ENCODE measurements around the gene DNAH17. TPM values are rescaled to one million over a fixed set of nuclear protein-coding genes. Genes with fewer than 3 reads are reported as not detected.

DNAH17 gene
- polyA plus RNA-seq, 1 donor from 2014 or later = 1.1 TPM

DNA sequence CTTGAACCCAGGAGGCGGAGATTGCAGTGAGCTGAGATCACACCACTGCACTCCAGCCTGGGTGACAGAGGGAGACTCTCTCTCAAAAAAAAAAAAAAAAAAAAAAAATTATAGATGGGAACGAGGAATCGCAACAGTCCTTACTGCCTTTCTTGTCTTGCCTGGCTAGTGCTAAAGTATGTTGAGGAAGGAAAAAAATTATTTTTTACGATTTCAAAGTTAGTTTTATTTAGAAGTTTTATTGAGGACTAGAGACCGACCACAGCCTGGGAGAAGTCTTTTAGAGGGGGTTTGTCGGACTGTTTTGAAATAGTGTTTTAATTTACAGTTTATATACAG is 15.8 kb upstream of the DNAH17 start:
- no peak overlapping the region for H3K27ac Mint-ChIP-seq
- no peaks in the 10 kb centered on the region for H3K36me3 Mint-ChIP-seq
- no peak overlapping the region for H3K4me3 Mint-ChIP-seq
- peaks cover 3 to 6% (median 6%) of the 10 kb centered on the region in 3 donors for H3K4me1 Mint-ChIP-seq
- peaks cover 15% of the 10 kb centered on the region for H3K27me3 Mint-ChIP-seq
- H3K9me3 Mint-ChIP-seq = no peaks in the 10 kb centered on the region

DNA sequence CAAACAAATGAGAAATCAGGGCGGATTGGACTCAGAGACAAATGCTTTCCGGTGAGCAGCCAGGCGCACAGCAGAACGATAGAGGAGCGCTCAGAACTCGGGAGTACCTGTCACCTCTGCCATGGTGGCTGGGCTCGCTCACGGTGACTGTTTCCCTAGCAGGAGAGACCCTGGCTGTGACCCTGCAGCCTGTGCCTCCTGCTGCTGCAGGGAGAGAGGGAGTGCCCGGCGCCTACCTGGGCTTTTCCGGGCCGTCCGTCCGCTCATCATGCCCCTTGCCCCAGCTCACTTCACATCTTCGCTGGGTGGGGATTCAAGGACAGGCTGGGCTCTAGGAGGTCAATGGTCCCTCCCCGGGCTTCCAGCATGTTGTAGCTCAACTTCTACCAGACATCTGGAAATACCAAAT is 14.1 kb upstream of the DNAH17 start:
- no peaks in the 10 kb centered on the region for H3K36me3 Mint-ChIP-seq
- no peak overlapping the region for H3K27ac Mint-ChIP-seq
- no peaks in the 10 kb centered on the region for H3K9me3 Mint-ChIP-seq
- H3K27me3 Mint-ChIP-seq = peaks cover 17% of the 10 kb centered on the region
- no peak overlapping the region for H3K4me3 Mint-ChIP-seq
- H3K4me1 Mint-ChIP-seq = peaks cover 3 to 6% (median 6%) of the 10 kb centered on the region in 3 donors

DNA sequence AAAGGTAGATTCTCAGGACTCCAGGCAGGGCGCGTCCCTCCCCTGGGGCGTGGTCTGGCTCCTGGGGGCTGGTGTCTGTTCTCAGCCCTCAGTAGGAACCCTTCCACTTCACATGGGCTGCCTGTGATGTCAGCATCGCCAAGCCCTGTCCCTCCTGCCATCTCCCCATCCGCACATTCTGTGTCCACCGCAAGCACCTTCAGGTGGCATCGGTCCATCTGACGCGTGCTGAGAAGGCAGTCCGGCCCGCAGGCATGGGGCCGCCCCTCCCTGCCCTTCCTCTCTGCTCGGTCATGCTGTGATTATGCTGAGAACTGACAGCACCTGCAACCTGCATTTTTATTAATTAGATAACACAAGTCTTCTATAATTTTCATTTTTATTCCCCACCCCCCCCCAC is 12.7 kb upstream of the DNAH17 start:
- H3K36me3 Mint-ChIP-seq = no peaks in the 10 kb centered on the region
- H3K9me3 Mint-ChIP-seq = no peaks in the 10 kb centered on the region
- H3K27ac Mint-ChIP-seq = no peak overlapping the region
- peaks cover 3 to 6% (median 6%) of the 10 kb centered on the region in 3 donors for H3K4me1 Mint-ChIP-seq
- peaks cover 20% of the 10 kb centered on the region for H3K27me3 Mint-ChIP-seq
- no peak overlapping the region for H3K4me3 Mint-ChIP-seq

DNA sequence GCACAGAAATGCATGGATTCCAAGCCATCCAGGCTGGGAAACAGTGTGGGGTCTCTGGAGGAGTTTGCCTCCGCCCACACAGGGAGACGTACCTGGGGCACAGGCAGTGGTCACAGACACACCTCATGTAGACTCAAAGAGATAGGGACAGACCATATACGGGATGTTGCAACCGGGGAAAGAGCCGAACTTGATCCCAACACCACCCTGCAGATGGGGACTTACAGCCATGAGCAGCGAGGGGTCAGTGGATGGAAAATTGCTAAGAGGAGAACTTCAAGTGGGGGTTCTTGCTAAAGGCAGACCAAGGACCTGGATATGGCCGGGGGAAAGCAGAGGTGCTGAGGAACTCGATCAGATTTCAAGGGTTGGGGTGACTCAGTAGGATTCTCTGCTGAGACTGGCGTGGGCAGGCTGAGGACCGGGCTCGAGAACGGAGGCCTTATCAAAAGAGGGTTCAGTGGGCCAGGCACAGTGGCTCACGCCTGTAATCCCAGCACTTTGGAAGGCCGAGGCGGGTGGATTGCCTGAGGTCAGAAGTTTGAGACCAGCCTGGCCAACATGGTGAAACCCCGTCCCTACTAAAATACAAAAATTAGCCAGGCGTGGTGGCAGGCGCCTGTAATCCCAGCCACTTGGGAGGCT is 12.0 kb upstream of the DNAH17 start:
- Mint-ChIP-seq H3K9me3 (peaks cover 0 to 1% (median 0%) of the 10 kb centered on the region in 3 donors), H3K36me3 (no peaks in the 10 kb centered on the region), H3K4me3 (no peak overlapping the region), H3K4me1 (peaks cover 3 to 6% (median 6%) of the 10 kb centered on the region in 3 donors), H3K27ac (no peak overlapping the region), H3K27me3 (peaks cover 23% of the 10 kb centered on the region)

DNA sequence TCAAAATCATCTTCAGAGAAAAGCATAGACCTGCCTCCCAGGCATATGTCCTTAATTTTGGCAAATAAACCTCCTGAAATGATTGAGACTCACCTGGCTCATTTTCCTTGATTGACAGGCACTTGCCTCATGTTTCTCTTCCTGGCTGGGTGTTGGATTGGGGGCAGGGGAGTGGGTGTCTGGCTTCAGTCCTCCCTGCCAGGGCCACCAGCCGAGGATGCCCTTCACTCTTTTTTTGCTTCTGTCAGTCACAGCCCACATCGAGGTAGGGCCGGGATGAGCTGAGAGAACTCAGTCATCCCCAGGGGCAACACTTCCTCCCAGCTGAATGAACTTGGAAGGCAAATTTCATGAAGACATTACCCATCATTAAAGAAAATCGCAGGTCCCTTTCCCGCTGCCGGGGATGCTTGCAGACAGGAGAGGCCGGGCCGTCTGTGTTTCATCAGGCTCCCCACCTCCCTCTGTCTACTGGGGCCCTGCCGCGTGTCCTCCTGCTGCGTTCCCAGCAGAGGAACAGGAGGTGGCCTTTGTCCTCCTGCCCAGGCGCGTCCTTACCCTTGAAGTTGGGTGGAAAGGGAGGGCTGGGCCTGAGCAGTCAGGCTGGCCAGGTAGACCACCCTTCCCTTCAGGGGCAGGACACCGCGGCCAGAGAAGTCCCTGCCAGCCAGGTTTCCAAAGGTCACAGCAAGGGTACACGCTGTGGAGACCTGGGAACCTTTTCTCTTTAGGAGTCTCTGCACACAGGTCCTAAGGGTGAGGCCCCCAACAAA is 11.2 kb upstream of the DNAH17 start:
- Mint-ChIP-seq H3K27me3 (peaks cover 26% of the 10 kb centered on the region), H3K36me3 (no peaks in the 10 kb centered on the region), H3K4me1 (peaks cover 3 to 6% (median 6%) of the 10 kb centered on the region in 3 donors), H3K9me3 (peaks cover 0 to 1% (median 0%) of the 10 kb centered on the region in 3 donors), H3K4me3 (no peak overlapping the region), H3K27ac (peak overlapping the region in 1 of 3 donors; percentile 68)

DNA sequence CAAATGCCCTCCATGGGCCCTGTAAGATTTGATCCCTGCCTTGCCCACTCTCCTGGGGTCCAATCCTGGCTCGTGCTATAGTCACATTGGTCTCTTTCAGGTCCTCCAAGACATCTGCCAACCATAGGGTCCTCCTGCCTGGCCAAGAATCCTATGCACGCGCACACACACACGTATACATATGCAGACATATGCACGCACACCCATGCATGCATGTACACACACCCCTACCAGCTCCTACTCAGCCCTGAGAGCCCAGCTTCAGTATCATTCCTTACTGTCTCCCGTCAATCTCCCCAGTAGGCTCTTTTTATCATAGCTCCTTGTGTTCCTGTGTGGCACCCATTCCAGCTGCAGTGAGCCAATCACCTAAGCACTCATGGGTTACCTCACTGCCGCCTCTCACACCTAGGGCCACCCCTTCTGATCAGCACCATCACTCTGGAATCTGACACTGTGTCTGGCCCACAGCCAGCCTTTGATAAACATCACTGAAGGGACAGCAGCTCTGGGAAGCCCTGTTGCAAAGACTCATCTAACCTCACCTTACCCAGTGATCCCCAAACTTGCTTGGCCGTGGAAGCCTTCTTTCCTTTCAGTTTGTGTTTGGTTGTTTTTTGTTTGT is 7.9 kb upstream of the DNAH17 start:
- Mint-ChIP-seq H3K4me1 (peaks cover 0 to 1% (median 1%) of the 10 kb centered on the region in 3 donors), H3K36me3 (no peaks in the 10 kb centered on the region), H3K4me3 (no peak overlapping the region)

GRCh38 chr17:78583091-78583490 is 5.9 kb upstream of the DNAH17 start:
- H3K9me3 Mint-ChIP-seq = peaks cover 0 to 1% (median 0%) of the 10 kb centered on the region in 3 donors
- H3K27ac Mint-ChIP-seq = no peak overlapping the region
- H3K36me3 Mint-ChIP-seq = no peaks in the 10 kb centered on the region
- H3K4me3 Mint-ChIP-seq = no peak overlapping the region
- H3K4me1 Mint-ChIP-seq = peaks cover 0 to 1% (median 1%) of the 10 kb centered on the region in 3 donors
- peaks cover 21% of the 10 kb centered on the region for H3K27me3 Mint-ChIP-seq

More for the DNA sequence above, 7.9 kb upstream of the DNAH17 start:
- peaks cover 0 to 1% (median 0%) of the 10 kb centered on the region in 3 donors for H3K9me3 Mint-ChIP-seq
- no peak overlapping the region for H3K27ac Mint-ChIP-seq
- H3K27me3 Mint-ChIP-seq = peaks cover 24% of the 10 kb centered on the region

GRCh38 chr17:78581304-78581703 is 4.1 kb upstream of the DNAH17 start:
- no peak overlapping the region for H3K4me3 Mint-ChIP-seq
- H3K27ac Mint-ChIP-seq = no peak overlapping the region
- H3K9me3 Mint-ChIP-seq = peaks cover 0 to 1% (median 0%) of the 10 kb centered on the region in 3 donors
- H3K27me3 Mint-ChIP-seq = peaks cover 12% of the 10 kb centered on the region
- no peaks in the 10 kb centered on the region for H3K36me3 Mint-ChIP-seq
- peaks cover 0 to 1% (median 1%) of the 10 kb centered on the region in 3 donors for H3K4me1 Mint-ChIP-seq

DNA sequence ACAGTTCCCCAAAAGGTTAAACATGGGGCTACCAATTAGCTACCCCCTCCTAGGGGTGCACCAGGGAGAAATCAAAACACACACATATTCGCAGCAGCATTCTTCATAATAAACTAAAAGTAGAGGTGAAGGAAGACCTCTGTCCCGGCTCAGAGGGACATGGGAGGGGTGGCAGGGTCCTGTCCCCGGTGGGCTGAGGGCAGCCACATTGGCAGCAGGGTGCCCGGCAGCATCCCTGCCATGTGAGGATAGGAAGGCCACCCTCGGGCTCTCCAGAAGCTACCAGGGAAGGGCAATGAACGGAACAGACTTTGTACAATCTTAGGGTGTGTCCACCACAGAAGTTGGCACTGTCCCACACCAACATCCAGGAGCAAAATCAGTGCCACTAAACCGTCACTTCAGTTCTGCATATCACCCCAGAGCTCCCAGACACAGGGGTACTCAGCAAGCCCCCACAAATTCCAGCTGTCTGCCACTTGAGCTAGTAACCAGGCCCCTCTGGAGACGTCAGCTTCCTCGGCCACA is 3.1 kb upstream of the DNAH17 start:
- Mint-ChIP-seq H3K27ac (no peak overlapping the region), H3K27me3 (peaks cover 11% of the 10 kb centered on the region)

GRCh38 chr17:78576389-78577112 is 645 bp downstream of the DNAH17 start:
- no peaks in the 10 kb centered on the region for H3K36me3 Mint-ChIP-seq
- peaks cover 0 to 4% (median 1%) of the 10 kb centered on the region in 3 donors for H3K4me1 Mint-ChIP-seq
- H3K9me3 Mint-ChIP-seq = no peaks in the 10 kb centered on the region
- peaks cover 3% of the 10 kb centered on the region for H3K27me3 Mint-ChIP-seq
- H3K4me3 Mint-ChIP-seq = no peak overlapping the region
- no peak overlapping the region for H3K27ac Mint-ChIP-seq

More for the DNA sequence above, 3.1 kb upstream of the DNAH17 start:
- Mint-ChIP-seq H3K9me3 (peaks cover 0 to 1% (median 0%) of the 10 kb centered on the region in 3 donors), H3K4me3 (no peak overlapping the region), H3K36me3 (no peaks in the 10 kb centered on the region), H3K4me1 (peaks cover 0 to 1% (median 1%) of the 10 kb centered on the region in 3 donors)

- peaks cover 7% of the 10 kb centered on the region for H3K27me3 Mint-ChIP-seq
- H3K4me3 Mint-ChIP-seq = no peak overlapping the region
- peaks cover 0 to 4% (median 1%) of the 10 kb centered on the region in 3 donors for H3K4me1 Mint-ChIP-seq
- no peaks in the 10 kb centered on the region for H3K9me3 Mint-ChIP-seq
- no peaks in the 10 kb centered on the region for H3K36me3 Mint-ChIP-seq
- no peak overlapping the region for H3K27ac Mint-ChIP-seq
These were observed 1.3 kb downstream of the DNAH17 start for GRCh38 chr17:78575899-78576298.

- H3K4me3 Mint-ChIP-seq = no peak overlapping the region
- H3K4me1 Mint-ChIP-seq = peaks cover 0 to 4% (median 1%) of the 10 kb centered on the region in 3 donors
- H3K27me3 Mint-ChIP-seq = peaks cover 7% of the 10 kb centered on the region
- H3K27ac Mint-ChIP-seq = no peak overlapping the region
- no peaks in the 10 kb centered on the region for H3K9me3 Mint-ChIP-seq
- H3K36me3 Mint-ChIP-seq = no peaks in the 10 kb centered on the region
These were observed 1.9 kb downstream of the DNAH17 start for GRCh38 chr17:78575340-78575739.

- H3K9me3 Mint-ChIP-seq = no peaks in the 10 kb centered on the region
- H3K36me3 Mint-ChIP-seq = no peaks in the 10 kb centered on the region
- no peak overlapping the region for H3K4me3 Mint-ChIP-seq
- peaks cover 0 to 4% (median 1%) of the 10 kb centered on the region in 3 donors for H3K4me1 Mint-ChIP-seq
- H3K27me3 Mint-ChIP-seq = peaks cover 10% of the 10 kb centered on the region
- H3K27ac Mint-ChIP-seq = no peak overlapping the region
These were observed 3.2 kb downstream of the DNAH17 start for GRCh38 chr17:78573955-78574354.

All from IgD-negative memory B cell (primary cell).